ENCODE results near the gene TMEM163.
"Not testable (repeated sequence)": the region's sequence is repeated elsewhere in the genome, so short reads cannot be mapped to it uniquely, and the experiment has no call there.

Gene TMEM163

GRCh38 chr2:134718817-134719814 lies at the start of gene TMEM163:
TMEM163 (minus strand) TSS chr2:134719000.
- DNase-seq: no peak

- no peak for DNase-seq
These were observed 47.8 kb upstream of the TMEM163 start for GRCh38 chr2:134766583-134766982.

- DNase-seq: no peak
These were observed 47.2 kb upstream of the TMEM163 start for GRCh38 chr2:134765987-134766386.

GRCh38 chr2:134764164-134764563 lies 45.4 kb upstream of the TMEM163 start:
- no peak for DNase-seq

- DNase-seq: no peak
These were observed 44.4 kb upstream of the TMEM163 start for GRCh38 chr2:134763164-134763710.

- DNase-seq: no peak
These were observed 43.7 kb upstream of the TMEM163 start for GRCh38 chr2:134762508-134762907.

- no peak for DNase-seq
These were observed 41.6 kb upstream of the TMEM163 start for GRCh38 chr2:134760385-134760784.

- no peak for DNase-seq
These were observed 39.8 kb upstream of the TMEM163 start for GRCh38 chr2:134758633-134759032.

GRCh38 chr2:134751981-134752380 lies 33.2 kb upstream of the TMEM163 start:
- DNase-seq: not testable (repeated sequence)

- DNase-seq: no peak
These were observed 26.7 kb upstream of the TMEM163 start for GRCh38 chr2:134745546-134745945.

- DNase-seq: no peak
These were observed 26.2 kb upstream of the TMEM163 start for GRCh38 chr2:134745023-134745422.

GRCh38 chr2:134739879-134740301 lies 21.1 kb upstream of the TMEM163 start:
- DNase-seq: no peak

GRCh38 chr2:134739236-134739878 lies 20.6 kb upstream of the TMEM163 start:
- DNase-seq: no peak

- DNase-seq: no peak
These were observed 19.5 kb upstream of the TMEM163 start for GRCh38 chr2:134738141-134738870.

GRCh38 chr2:134737671-134738070 lies 18.9 kb upstream of the TMEM163 start:
- DNase-seq: no peak

GRCh38 chr2:134736167-134736880 lies 17.5 kb upstream of the TMEM163 start:
- no peak for DNase-seq

- no peak for DNase-seq
These were observed 9.4 kb upstream of the TMEM163 start for GRCh38 chr2:134728163-134728562.

- no peak for DNase-seq
These were observed 8.6 kb upstream of the TMEM163 start for GRCh38 chr2:134727385-134727784.

- DNase-seq: no peak
These were observed 7.8 kb upstream of the TMEM163 start for GRCh38 chr2:134726645-134727044.

- no peak for DNase-seq
These were observed 7.1 kb upstream of the TMEM163 start for GRCh38 chr2:134725876-134726275.

- no peak for DNase-seq
These were observed 5.5 kb upstream of the TMEM163 start for GRCh38 chr2:134724341-134724740.

- not testable (repeated sequence) for DNase-seq
These were observed 4.9 kb upstream of the TMEM163 start for GRCh38 chr2:134723742-134724141.
